ENCODE measurements around the gene CLCF1. TPM values are rescaled to one million over a fixed set of nuclear protein-coding genes. Genes with fewer than 3 reads are reported as not detected.

Gene CLCF1
- total RNA-seq, 3 donors from 2014 or later (not counting 1 experiment from before 2014, with no cell fraction given) = 9.8 to 13.4 (median 10.3) TPM

DNA sequence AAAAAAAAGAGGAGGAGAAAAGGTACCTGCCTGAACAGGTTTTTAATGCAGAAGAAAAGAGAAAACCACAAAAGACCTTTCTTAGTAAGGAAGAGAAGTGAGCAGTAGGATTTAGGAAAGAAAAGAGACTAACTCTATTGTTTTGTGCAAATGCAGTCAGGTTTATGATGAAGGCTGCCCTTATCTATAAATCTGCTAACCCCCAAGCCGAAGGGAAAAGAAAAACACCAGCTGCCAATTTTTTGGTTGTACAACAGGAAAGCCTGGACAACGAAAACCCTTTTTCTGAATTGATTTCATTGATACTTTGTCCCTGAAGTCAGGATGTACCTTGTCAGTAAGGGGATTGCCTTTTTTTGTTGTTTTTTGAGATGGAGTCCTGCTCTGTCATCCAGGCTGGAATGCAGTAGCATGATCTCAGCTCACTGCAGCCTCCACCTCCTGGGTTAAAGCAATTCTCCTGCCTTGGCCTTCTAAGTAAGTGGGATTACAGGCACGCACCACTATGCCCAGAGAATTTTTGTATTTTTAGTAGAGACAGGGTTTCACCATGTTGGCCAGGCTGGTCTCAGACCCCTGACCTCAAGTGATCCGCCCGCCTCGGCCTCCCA, 41.2 kb downstream of the CLCF1 start:
- intact Hi-C loops (cut with micrococcal nuclease) = no loop called here
- Mint-ChIP-seq H3K27me3 (ENCODE audit: low read depth in 2 of 2) (no peaks in the 10 kb centered on the region), H3K36me3 (no peaks in the 10 kb centered on the region), H3K4me3 (no peak overlapping the region), H3K4me1 (no peaks in the 10 kb centered on the region), H3K9me3 (no peaks in the 10 kb centered on the region), H3K27ac (no peak overlapping the region)
- no peak overlapping the region for H3K4me3 ChIP-seq (ENCODE audit: low read length)
- H3K4me1 ChIP-seq (ENCODE audit: control insufficient read depth, insufficient read depth, low read length) = no peaks in the 10 kb centered on the region
- TF ChIP-seq, protein P1, sequence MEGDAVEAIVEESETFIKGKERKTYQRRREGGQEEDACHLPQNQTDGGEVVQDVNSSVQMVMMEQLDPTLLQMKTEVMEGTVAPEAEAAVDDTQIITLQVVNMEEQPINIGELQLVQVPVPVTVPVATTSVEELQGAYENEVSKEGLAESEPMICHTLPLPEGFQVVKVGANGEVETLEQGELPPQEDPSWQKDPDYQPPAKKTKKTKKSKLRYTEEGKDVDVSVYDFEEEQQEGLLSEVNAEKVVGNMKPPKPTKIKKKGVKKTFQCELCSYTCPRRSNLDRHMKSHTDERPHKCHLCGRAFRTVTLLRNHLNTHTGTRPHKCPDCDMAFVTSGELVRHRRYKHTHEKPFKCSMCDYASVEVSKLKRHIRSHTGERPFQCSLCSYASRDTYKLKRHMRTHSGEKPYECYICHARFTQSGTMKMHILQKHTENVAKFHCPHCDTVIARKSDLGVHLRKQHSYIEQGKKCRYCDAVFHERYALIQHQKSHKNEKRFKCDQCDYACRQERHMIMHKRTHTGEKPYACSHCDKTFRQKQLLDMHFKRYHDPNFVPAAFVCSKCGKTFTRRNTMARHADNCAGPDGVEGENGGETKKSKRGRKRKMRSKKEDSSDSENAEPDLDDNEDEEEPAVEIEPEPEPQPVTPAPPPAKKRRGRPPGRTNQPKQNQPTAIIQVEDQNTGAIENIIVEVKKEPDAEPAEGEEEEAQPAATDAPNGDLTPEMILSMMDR (IDR thresholded peaks at IDR 0.05) = no peak
- H3K36me3 ChIP-seq (ENCODE audit: control insufficient read depth, insufficient read depth, low read length) = no peaks in the 10 kb centered on the region
- ATAC-seq = no peak
- DNase-seq = no peak
- H3K27me3 ChIP-seq (ENCODE audit: control insufficient read depth, insufficient read depth, low read length) = no peaks in the 10 kb centered on the region
- no peak overlapping the region for H3K27ac ChIP-seq (ENCODE audit: low read length)
- no peaks in the 10 kb centered on the region for H3K9me3 ChIP-seq (ENCODE audit: control insufficient read depth, insufficient read depth, low read length)
- WGBS (ENCODE audit: insufficient coverage) = 82% methylated on average over 6 of the region's 6 CpGs

DNA sequence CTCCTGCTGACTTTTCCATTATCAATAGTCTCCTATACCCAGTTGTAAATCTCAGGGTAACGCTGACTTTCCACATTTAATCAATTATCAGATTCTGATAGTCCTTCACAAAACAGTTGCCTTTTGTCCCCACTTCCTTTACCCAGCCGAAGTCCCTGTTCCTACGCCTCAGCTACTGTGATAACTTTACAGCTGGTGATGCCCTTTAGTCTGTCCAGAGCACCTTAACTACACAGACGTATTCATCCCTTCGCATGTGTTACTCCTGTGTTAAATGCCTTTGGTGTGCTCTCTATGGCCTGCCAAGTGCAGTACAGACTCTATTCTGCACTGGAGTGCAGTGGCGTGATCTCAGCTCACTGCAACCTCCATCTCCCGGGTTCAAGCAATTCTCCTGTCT, 49.9 kb downstream of the CLCF1 start:
- Histone ChIP-seq H3K4me3 (ENCODE audit: low read length) (no peak overlapping the region), H3K27ac (ENCODE audit: low read length) (no peak overlapping the region), H3K27me3 (ENCODE audit: control insufficient read depth, insufficient read depth, low read length) (no peaks in the 10 kb centered on the region), H3K36me3 (ENCODE audit: control insufficient read depth, insufficient read depth, low read length) (no peaks in the 10 kb centered on the region), H3K9me3 (ENCODE audit: control insufficient read depth, insufficient read depth, low read length) (no peaks in the 10 kb centered on the region), H3K4me1 (ENCODE audit: control insufficient read depth, insufficient read depth, low read length) (no peaks in the 10 kb centered on the region)
- Mint-ChIP-seq H3K4me1 (no peaks in the 10 kb centered on the region), H3K36me3 (no peaks in the 10 kb centered on the region), H3K27me3 (ENCODE audit: low read depth in 2 of 2) (peaks cover 0 to 7% of the 10 kb centered on the region in 2 donors), H3K27ac (no peak overlapping the region), H3K9me3 (no peaks in the 10 kb centered on the region), H3K4me3 (no peak overlapping the region)
- intact Hi-C loops (cut with micrococcal nuclease) = no loop called here
- TF ChIP-seq, protein P1 (IDR thresholded peaks at IDR 0.05) = no peak
- WGBS (ENCODE audit: insufficient coverage) = 94% methylated on average over 7 of the region's 7 CpGs
- ATAC-seq (no peak), DNase-seq (no peak)

DNA sequence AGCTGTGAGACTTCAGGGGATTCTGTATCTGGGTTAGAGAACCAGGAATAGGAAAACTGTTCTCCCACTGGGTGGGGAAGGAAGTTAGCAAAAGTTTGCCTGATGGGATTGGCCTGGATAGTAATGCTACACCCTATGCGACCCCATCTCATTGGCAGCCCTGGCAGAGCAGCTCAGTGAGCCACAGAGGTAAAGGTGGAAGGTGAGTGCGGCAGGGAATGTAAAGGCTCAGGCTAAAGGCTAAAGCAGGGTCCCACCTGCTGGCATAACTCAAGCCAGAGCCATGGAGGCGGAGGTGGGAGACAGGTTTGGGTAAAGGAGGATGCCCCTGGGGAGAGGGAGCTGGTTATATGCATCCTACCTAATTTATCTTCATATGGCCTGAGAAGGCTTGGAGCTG, 51.3 kb downstream of the CLCF1 start:
- intact Hi-C loops (cut with micrococcal nuclease) = no loop called here
- H3K9me3 ChIP-seq (ENCODE audit: control insufficient read depth, insufficient read depth, low read length) = no peaks in the 10 kb centered on the region
- no peak overlapping the region for H3K4me3 ChIP-seq (ENCODE audit: low read length)
- no peak overlapping the region for H3K27ac Mint-ChIP-seq
- no peaks in the 10 kb centered on the region for H3K27me3 ChIP-seq (ENCODE audit: control insufficient read depth, insufficient read depth, low read length)
- no peaks in the 10 kb centered on the region for H3K36me3 Mint-ChIP-seq
- TF ChIP-seq, protein P1 (IDR thresholded peaks at IDR 0.05) = no peak
- 91% methylated on average over 3 of the region's 3 CpGs for WGBS (ENCODE audit: insufficient coverage)
- ATAC-seq = no peak
- no peaks in the 10 kb centered on the region for H3K36me3 ChIP-seq (ENCODE audit: control insufficient read depth, insufficient read depth, low read length)
- no peak for DNase-seq
- H3K4me3 Mint-ChIP-seq = no peak overlapping the region
- H3K27me3 Mint-ChIP-seq (ENCODE audit: low read depth in 2 of 2) = peaks cover 0 to 11% of the 10 kb centered on the region in 2 donors
- no peaks in the 10 kb centered on the region for H3K9me3 Mint-ChIP-seq
- H3K4me1 ChIP-seq (ENCODE audit: control insufficient read depth, insufficient read depth, low read length) = peaks cover 10% of the 10 kb centered on the region
- H3K4me1 Mint-ChIP-seq = peaks cover 10% of the 10 kb centered on the region in 2 donors
- no peak overlapping the region for H3K27ac ChIP-seq (ENCODE audit: low read length)

DNA sequence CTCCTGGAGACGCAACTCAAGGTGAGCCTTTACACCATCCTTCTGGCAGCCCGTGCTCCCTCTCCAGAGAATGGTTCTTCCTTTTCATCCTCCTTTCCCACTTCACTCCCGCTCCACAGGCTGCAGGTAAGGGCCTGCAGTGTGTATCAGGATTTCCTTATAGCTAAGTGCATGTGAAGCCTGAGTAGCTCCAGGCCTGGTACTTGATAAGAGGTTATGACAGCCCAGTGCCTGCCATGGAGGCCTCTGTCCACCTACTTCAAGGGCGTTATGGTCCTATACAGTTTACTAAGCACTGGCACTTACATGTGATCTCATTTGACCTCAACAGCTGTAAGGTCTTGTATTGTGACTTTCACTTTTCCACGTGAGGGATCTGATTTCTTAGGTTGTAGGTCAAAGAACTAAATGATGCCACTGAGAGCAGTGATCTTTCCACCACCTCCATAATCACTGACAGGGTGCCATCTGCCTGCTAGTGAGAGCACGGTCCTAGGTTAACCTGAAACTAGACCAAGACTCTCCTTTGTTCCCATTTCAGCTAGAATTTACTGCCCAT, 52.0 kb downstream of the CLCF1 start:
- Histone ChIP-seq H3K4me1 (ENCODE audit: control insufficient read depth, insufficient read depth, low read length) (peaks cover 16% of the 10 kb centered on the region), H3K27ac (ENCODE audit: low read length) (no peak overlapping the region), H3K4me3 (ENCODE audit: low read length) (no peak overlapping the region), H3K9me3 (ENCODE audit: control insufficient read depth, insufficient read depth, low read length) (no peaks in the 10 kb centered on the region), H3K27me3 (ENCODE audit: control insufficient read depth, insufficient read depth, low read length) (no peaks in the 10 kb centered on the region), H3K36me3 (ENCODE audit: control insufficient read depth, insufficient read depth, low read length) (no peaks in the 10 kb centered on the region)
- Mint-ChIP-seq H3K36me3 (no peaks in the 10 kb centered on the region), H3K4me3 (no peak overlapping the region), H3K9me3 (no peaks in the 10 kb centered on the region), H3K27me3 (ENCODE audit: low read depth in 2 of 2) (peaks cover 0 to 11% of the 10 kb centered on the region in 2 donors), H3K27ac (no peak overlapping the region), H3K4me1 (peaks cover 13 to 14% of the 10 kb centered on the region in 2 donors)
- WGBS (ENCODE audit: insufficient coverage) = 90% methylated on average over 5 of the region's 6 CpGs
- DNase-seq (no peak), ATAC-seq (no peak)
- intact Hi-C loops (cut with micrococcal nuclease) = no loop called here
- TF ChIP-seq, protein P1 (IDR thresholded peaks at IDR 0.05) = no peak

Data from natural killer cell (primary cell).